Adrenal gland (tissue), 12 donors: ENCODE data around the gene NXF1. TPM values are rescaled to one million over a fixed set of nuclear protein-coding genes. Genes with fewer than 3 reads are reported as not detected.
A peak's percentile ranks its signal among the peaks of the same experiment; 100 is the strongest.

Experiments
- DNase-seq, 7 donors: peaks; one replicate each; pipeline ENCODE4 v3.0.0-alpha.2; 2019 to 2020
- H3K27ac ChIP-seq, 5 donors: fragments of 200-600 bp; sonication (generic) in 4 of 5; 1 replicate in 3 of 5; 2 replicates in 2 of 5; pipeline versions ENCODE4 v1.5.1 to v1.8.0; 2016 to 2020; ENCODE audit warnings: mild to moderate bottlenecking in 1 of 5
- H3K27me3 ChIP-seq: fragments of 200-600 bp; 2 replicates; pipeline ENCODE4 v1.8.0; 2021
- H3K36me3 ChIP-seq, 2 donors: fragments of 200-600 bp; replicated peaks in 1 of 2; 1 replicate in 1 of 2; 2 replicates in 1 of 2; pipeline versions ENCODE4 v1.5.1 to v1.8.0; 2018 to 2022
- H3K4me1 ChIP-seq, 2 donors: fragments of 200-600 bp; replicated peaks in 1 of 2; 1 replicate in 1 of 2; 2 replicates in 1 of 2; pipeline versions ENCODE4 v1.5.1 to v1.8.0; 2018 to 2021
- H3K4me3 ChIP-seq, 4 donors: fragments of 200-600 bp; sonication (generic) in 3 of 4; one replicate each; pipeline ENCODE4 v1.5.1; 2016 to 2018
- H3K9me3 ChIP-seq, 3 donors: fragments of 200-600 bp; sonication (generic) in 1 of 3; replicated peaks in 1 of 3; 1 replicate in 2 of 3; 2 replicates in 1 of 3; pipeline versions ENCODE4 v1.5.1 to v1.8.0; 2016 to 2021
- POLR2A ChIP-seq, 2 donors: fragments of 450-650 bp; IDR thresholded peaks; one replicate each; pipeline ENCODE4 v1.6.1; 2017; ENCODE audit warnings: antibody characterized with exemption in 2 of 2, mild to moderate bottlenecking in 2 of 2, moderate library complexity in 1 of 2
- WGBS, 4 donors: extraction: QIAGEN DNeasy Blood & Tissue Kit in 2 of 4; methylation state at CpG; one replicate each; pipeline versions ENCODE4 v1.1.5 to v1.1.7; 2013 to 2017; 5-methylcytosine and 5-hydroxymethylcytosine counted together
- intact Hi-C, 2 donors: fragments of 100-400 bp; cut with DNase I; formaldehyde crosslinking; loops; one replicate each; pipeline versions ENCODE4 v1.14.1 to v1.15.0; 2022 to 2023
- polyA plus RNA-seq, 3 donors: library from polyadenylated mRNA; stranded (reverse); fragments of 200-250 nt in 2 of 3; fragments of 350-450 nt in 1 of 3; fragmentation: Illumina TruSeq in 1 of 3; extraction: RNeasy Lipid Tissue Mini Kit (QIAGEN cat#74804) in 1 of 3; gene quantifications; one replicate each; pipeline ENCODE4 v1.2.3, GENCODE V29; 2013 to 2014
- total RNA-seq, 9 donors: library from RNA; depleted of rRNA in 4 of 9; stranded (reverse); fragments of >200 nt in 4 of 9; fragments of 120-200 nt in 1 of 9; fragmentation: NEBNext Ultra II Directional in 1 of 9; extraction: Animal tissue kit (Norgen Biotek cat#: 25700) in 1 of 9; gene quantifications; one replicate each; pipeline versions ENCODE4 v1.1.0 to v1.2.4, GENCODE V29; 2013 to 2023
- TF ChIP-seq, protein P1 (sequence below), 6 experiments: fragments of 450-650 bp in 4 of 6; fragments of 200-600 bp in 2 of 6; sonication (generic) in 1 of 6; IDR thresholded peaks; 1 replicate in 5 of 6; 2 replicates in 1 of 6; pipeline versions ENCODE4 v1.5.1 to v1.8.0; 2016 to 2021; ENCODE audit warnings: antibody characterized with exemption in 6 of 6, mild to moderate bottlenecking in 2 of 6, moderate library complexity in 1 of 6
- donor health status: healthy with polysubstance abuse.
- donor health status: Bipolar disorder and iron deficiency.
- donor health status: DM: yes; HTN: yes; CAD: no.
- donor health status: DM: no; HTN: no; CAD: no.
- donor health status: DM: no; HTN: no; CAD: no.
- donor health status: DM: yes; HTN: yes; CAD: no.

The NXF1 gene
- total and polyA plus RNA-seq, 12 donors = 32.8 to 274 (median 79.4) TPM

- Histone ChIP-seq H3K36me3 (peaks cover 0 to 65% of the 10 kb centered on the region in 2 donors), H3K4me3 (peak overlapping the region in 2 of 4 donors; percentile 79 to 81), H3K9me3 (no peaks in the 10 kb centered on the region), H3K27ac (peak overlapping the region; percentile 58 to 87 (median 85)), H3K4me1 (peaks cover 31 to 36% of the 10 kb centered on the region in 2 donors), H3K27me3 (no peaks in the 10 kb centered on the region)
- DNase-seq = peak; percentile 54 to 80 (median 70)
- intact Hi-C loops = loop anchor here (5.0 to 10.0 kb wide), 2 partner anchors 35 to 73 kb away; no protein-coding TSS in a partner anchor
- WGBS, 4 donors = 13 to 36% (median 16%) methylated on average over 4 to 11 of the region's 11 CpGs
- TF ChIP-seq, protein P1, sequence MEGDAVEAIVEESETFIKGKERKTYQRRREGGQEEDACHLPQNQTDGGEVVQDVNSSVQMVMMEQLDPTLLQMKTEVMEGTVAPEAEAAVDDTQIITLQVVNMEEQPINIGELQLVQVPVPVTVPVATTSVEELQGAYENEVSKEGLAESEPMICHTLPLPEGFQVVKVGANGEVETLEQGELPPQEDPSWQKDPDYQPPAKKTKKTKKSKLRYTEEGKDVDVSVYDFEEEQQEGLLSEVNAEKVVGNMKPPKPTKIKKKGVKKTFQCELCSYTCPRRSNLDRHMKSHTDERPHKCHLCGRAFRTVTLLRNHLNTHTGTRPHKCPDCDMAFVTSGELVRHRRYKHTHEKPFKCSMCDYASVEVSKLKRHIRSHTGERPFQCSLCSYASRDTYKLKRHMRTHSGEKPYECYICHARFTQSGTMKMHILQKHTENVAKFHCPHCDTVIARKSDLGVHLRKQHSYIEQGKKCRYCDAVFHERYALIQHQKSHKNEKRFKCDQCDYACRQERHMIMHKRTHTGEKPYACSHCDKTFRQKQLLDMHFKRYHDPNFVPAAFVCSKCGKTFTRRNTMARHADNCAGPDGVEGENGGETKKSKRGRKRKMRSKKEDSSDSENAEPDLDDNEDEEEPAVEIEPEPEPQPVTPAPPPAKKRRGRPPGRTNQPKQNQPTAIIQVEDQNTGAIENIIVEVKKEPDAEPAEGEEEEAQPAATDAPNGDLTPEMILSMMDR (IDR thresholded peaks at IDR 0.05) = no peak
- TF ChIP-seq POLR2A (IDR thresholded peaks at IDR 0.05) = no peak
Observed at GRCh38 chr11:62792202-62792575, 13.1 kb downstream of the NXF1 start.

GRCh38 chr11:62791501-62792201 is 13.6 kb downstream of the NXF1 start, which contains the start of gene TMEM223:
Gene TMEM223 (minus strand): TSS chr11:62792006. CDS start chr11:62791994, 12 bp downstream.
- H3K4me1 ChIP-seq = peaks cover 31 to 36% of the 10 kb centered on the region in 2 donors
- no peaks in the 10 kb centered on the region for H3K9me3 ChIP-seq
- TF ChIP-seq, protein P1 (IDR thresholded peaks at IDR 0.05) = peak in 3 of 6 experiments; percentile 14 to 26 (median 21)
- TF ChIP-seq POLR2A (IDR thresholded peaks at IDR 0.05) = peak; percentile 59 to 81
- peak; percentile 84 to 91 (median 89) for DNase-seq
- WGBS, 4 donors = 0 to 1% (median 1%) methylated on average over 26 to 58 of the region's 58 CpGs
- intact Hi-C loops = loop anchor here (5.0 to 10.0 kb wide), 2 partner anchors 36 to 73 kb away; no protein-coding TSS in a partner anchor
- peak within 1 kb of the TSS; percentile 30 to 81 (median 66) for H3K4me3 ChIP-seq
- H3K27ac ChIP-seq = peak within 1 kb of the TSS; percentile 58 to 87 (median 85)
- peaks cover 0 to 60% of the 10 kb centered on the region in 2 donors for H3K36me3 ChIP-seq
- no peaks in the 10 kb centered on the region for H3K27me3 ChIP-seq

DNA sequence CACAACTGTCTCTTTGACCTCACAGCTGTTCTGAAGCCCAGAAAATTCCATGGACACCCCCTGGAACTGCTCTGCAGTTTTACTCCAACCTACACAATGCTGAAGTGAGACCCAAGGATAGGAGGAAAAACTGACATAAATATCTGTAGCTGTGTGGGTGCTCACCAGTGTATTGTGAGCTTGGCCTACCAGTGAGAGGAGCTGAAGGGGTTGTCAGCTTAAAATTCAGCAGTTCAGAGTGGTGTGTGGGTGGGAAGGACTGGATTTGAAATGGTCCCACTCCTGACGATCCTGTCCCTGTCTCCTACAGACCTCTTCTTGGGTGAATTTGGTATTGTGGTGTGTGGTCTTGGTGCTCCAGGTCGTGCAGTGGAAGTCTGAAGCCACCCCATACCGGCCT is 15.7 kb downstream of the NXF1 start:
- TF ChIP-seq POLR2A (IDR thresholded peaks at IDR 0.05) = no peak
- TF ChIP-seq, protein P1 (IDR thresholded peaks at IDR 0.05) = no peak
- no peaks in the 10 kb centered on the region for H3K27me3 ChIP-seq
- no peak overlapping the region for H3K27ac ChIP-seq
- 49 to 80% (median 58%) methylated on average over 1 to 3 of the region's 3 CpGs for WGBS, 4 donors
- peaks cover 0 to 39% of the 10 kb centered on the region in 2 donors for H3K36me3 ChIP-seq
- no peaks in the 10 kb centered on the region for H3K9me3 ChIP-seq
- DNase-seq = no peak
- no peak overlapping the region for H3K4me3 ChIP-seq
- intact Hi-C loops = loop anchor here in 1 of 2 donors (5.0 kb wide), 1 partner anchor 73 kb away; no protein-coding TSS in a partner anchor
- peaks cover 38 to 46% of the 10 kb centered on the region in 2 donors for H3K4me1 ChIP-seq

DNA sequence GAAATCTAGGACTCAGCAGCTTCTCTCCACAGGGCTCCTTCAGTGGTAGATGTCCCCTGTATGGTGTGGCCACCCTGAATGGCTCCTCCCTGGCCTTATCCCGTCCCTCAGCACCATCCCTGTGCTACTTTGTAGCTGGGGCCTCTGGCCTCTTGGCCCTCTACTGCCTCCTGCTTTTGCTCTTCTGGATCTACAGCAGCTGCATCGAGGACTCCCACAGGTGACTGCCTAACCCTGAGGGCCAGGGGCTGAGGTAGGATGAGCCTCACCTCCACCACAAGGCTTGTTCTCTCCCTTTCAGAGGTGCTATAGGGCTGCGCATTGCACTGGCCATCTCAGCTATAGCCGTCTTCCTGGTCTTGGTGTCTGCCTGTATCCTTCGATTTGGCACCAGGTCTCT is 16.2 kb downstream of the NXF1 start:
- H3K27me3 ChIP-seq = no peaks in the 10 kb centered on the region
- H3K36me3 ChIP-seq = peaks cover 0 to 33% of the 10 kb centered on the region in 2 donors
- peaks cover 38 to 46% of the 10 kb centered on the region in 2 donors for H3K4me1 ChIP-seq
- H3K9me3 ChIP-seq = no peaks in the 10 kb centered on the region
- DNase-seq = no peak
- 60 to 77% (median 76%) methylated on average over 2 to 5 of the region's 5 CpGs for WGBS, 4 donors
- H3K4me3 ChIP-seq = no peak overlapping the region
- H3K27ac ChIP-seq = peak overlapping the region in 1 of 5 donors; percentile 13
- TF ChIP-seq, protein P1 (IDR thresholded peaks at IDR 0.05) = no peak
- no peak for TF ChIP-seq POLR2A (IDR thresholded peaks at IDR 0.05)
- intact Hi-C loops = loop anchor here in 1 of 2 donors (5.0 kb wide), 1 partner anchor 73 kb away; no protein-coding TSS in a partner anchor
